Fibroblast of lung (primary cell): Measurements from ENCODE around the gene TMED5. TPM values are rescaled to one million over a fixed set of nuclear protein-coding genes. Genes with fewer than 3 reads are reported as not detected.
A peak's percentile ranks its signal among the peaks of the same experiment; 100 is the strongest.

Experiments used
- DNase-seq, 2 donors: peaks; one replicate each; pipeline versions ENCODE4 v3.0.0 to v3.0.0-alpha.2; 2010; ENCODE audit warnings: low read depth in 2 of 2
- H2AFZ ChIP-seq: 2 replicates; pipeline ENCODE4 v1.5.1; 2012; ENCODE audit warnings: low read length, control low read depth, inconsistent platforms
- H3K27ac ChIP-seq: 2 replicates; pipeline ENCODE4 v1.5.1; 2011; ENCODE audit warnings: low read length, control low read depth; ENCODE audit not compliant: insufficient read depth
- H3K27me3 ChIP-seq: 2 replicates; pipeline ENCODE4 v1.5.1; 2011; ENCODE audit warnings: mild to moderate bottlenecking, low read length; ENCODE audit not compliant: control insufficient read depth, insufficient read depth
- H3K36me3 ChIP-seq: 2 replicates; pipeline ENCODE4 v1.5.1; 2011; ENCODE audit warnings: low read length; ENCODE audit not compliant: control insufficient read depth, insufficient read depth
- H3K4me1 ChIP-seq: 2 replicates; pipeline ENCODE4 v1.5.1; 2011; ENCODE audit warnings: low read length; ENCODE audit not compliant: control insufficient read depth, insufficient read depth; ENCODE audit errors: extremely low read depth
- H3K4me2 ChIP-seq: 2 replicates; pipeline ENCODE4 v1.5.1; 2011; ENCODE audit warnings: low read length, control low read depth; ENCODE audit not compliant: insufficient read depth; ENCODE audit errors: extremely low read depth
- H3K4me3 ChIP-seq, 4 experiments: fragments of 200-600 bp in 1 of 4; sonication (generic) in 1 of 4; replicated peaks in 1 of 4; 2 replicates each; pipeline ENCODE4 v1.5.1; 2011 to 2016; ENCODE audit warnings: low read length in 4 of 4, low read depth in 3 of 4, mild to moderate bottlenecking in 3 of 4, control low read depth in 2 of 4, inconsistent platforms in 1 of 4, mixed read lengths in 1 of 4; ENCODE audit not compliant: insufficient read depth in 1 of 4; ENCODE audit errors: control extremely low read depth in 1 of 4
- H3K79me2 ChIP-seq: 2 replicates; pipeline ENCODE4 v1.5.1; 2012; ENCODE audit warnings: mild to moderate bottlenecking, low read length, inconsistent platforms; ENCODE audit not compliant: control insufficient read depth, insufficient read depth
- H3K9ac ChIP-seq: 2 replicates; pipeline ENCODE4 v1.5.1; 2011; ENCODE audit warnings: mild to moderate bottlenecking, low read length, control low read depth; ENCODE audit not compliant: insufficient read depth
- H3K9me3 ChIP-seq: 2 replicates; pipeline ENCODE4 v1.5.1; 2012; ENCODE audit warnings: low read depth, low read length; ENCODE audit not compliant: control insufficient read depth, insufficient read depth
- H4K20me1 ChIP-seq: 2 replicates; pipeline ENCODE4 v1.5.1; 2011; ENCODE audit warnings: low read length; ENCODE audit not compliant: control insufficient read depth, insufficient read depth; ENCODE audit errors: extremely low read depth
- CTCF ChIP-seq, 2 donors: IDR thresholded peaks in 1 of 2; conservative IDR thresholded peaks in 1 of 2; 1 replicate in 1 of 2; 2 replicates in 1 of 2; pipeline ENCODE4 v1.5.1; 2011 to 2012; ENCODE audit warnings: low read length in 2 of 2, control low read depth in 1 of 2, inconsistent platforms in 1 of 2, low read depth in 1 of 2, mild to moderate bottlenecking in 1 of 2
- EZH2 ChIP-seq: IDR thresholded peaks from 2 replicates; pipeline ENCODE4 v1.5.1; 2012; ENCODE audit warnings: low read length, control low read depth, mild to moderate bottlenecking; ENCODE audit errors: missing control alignments
- polyA plus RNA-seq, 2 donors: library from polyadenylated mRNA; depleted of rRNA in 1 of 2; stranded (reverse) in 1 of 2; unstranded in 1 of 2; fragments of >200 nt; gene quantifications; 2 replicates each; pipeline ENCODE4 v1.2.1, GENCODE V29; 2011 to 2012; ENCODE audit warnings: missing spikeins in 1 of 2
- total RNA-seq: library from RNA; depleted of rRNA; stranded (reverse); fragments of >200 nt; gene quantifications from 2 replicates; pipeline ENCODE4 v1.2.1, GENCODE V29; 2014

The TMED5 gene
- total and polyA plus RNA-seq, 2 donors (not counting 1 experiment from before 2014, with no cell fraction given): 56.0 to 82.6 TPM

GRCh38 chr1:93114391-93114790 is 65.8 kb downstream of the TMED5 start:
- H3K4me1 ChIP-seq: no peaks in the 10 kb centered on the region
- no peaks in the 10 kb centered on the region for H3K9me3 ChIP-seq
- H2AFZ ChIP-seq: no peak overlapping the region
- H3K27me3 ChIP-seq: no peaks in the 10 kb centered on the region
- no peaks in the 10 kb centered on the region for H3K36me3 ChIP-seq
- H3K4me3 ChIP-seq: no peak overlapping the region
- H3K4me2 ChIP-seq: no peak overlapping the region
- H3K79me2 ChIP-seq: peaks cover 12% of the 10 kb centered on the region
- TF ChIP-seq CTCF (conservative IDR thresholded peaks at IDR 0.05 in 1 of 2, IDR thresholded peaks at IDR 0.05 in 1 of 2; ENCODE audit: low read depth in 1 of 2, low read length in 2 of 2) (no peak), EZH2 (no peak)
- H4K20me1 ChIP-seq: no peaks in the 10 kb centered on the region
- no peak overlapping the region for H3K27ac ChIP-seq
- no peak overlapping the region for H3K9ac ChIP-seq
- peak; percentile 3 for DNase-seq

GRCh38 chr1:93113127-93113526 is 67.1 kb downstream of the TMED5 start:
- Histone ChIP-seq H3K9me3 (no peaks in the 10 kb centered on the region), H3K27me3 (no peaks in the 10 kb centered on the region), H3K4me3 (no peak overlapping the region), H2AFZ (no peak overlapping the region), H3K4me1 (no peaks in the 10 kb centered on the region), H3K79me2 (peaks cover 19% of the 10 kb centered on the region), H4K20me1 (no peaks in the 10 kb centered on the region), H3K9ac (no peak overlapping the region), H3K36me3 (no peaks in the 10 kb centered on the region), H3K4me2 (no peak overlapping the region), H3K27ac (no peak overlapping the region)
- TF ChIP-seq CTCF (conservative IDR thresholded peaks at IDR 0.05 in 1 of 2, IDR thresholded peaks at IDR 0.05 in 1 of 2; ENCODE audit: low read depth in 1 of 2, low read length in 2 of 2) (no peak), EZH2 (no peak)
- no peak for DNase-seq

- Histone ChIP-seq H3K27ac (no peak overlapping the region), H3K36me3 (no peaks in the 10 kb centered on the region), H3K4me1 (no peaks in the 10 kb centered on the region), H3K9me3 (no peaks in the 10 kb centered on the region), H3K4me2 (peak overlapping the region; percentile 52), H4K20me1 (no peaks in the 10 kb centered on the region), H3K9ac (no peak overlapping the region), H3K4me3 (no peak overlapping the region), H3K79me2 (peaks cover 22% of the 10 kb centered on the region), H3K27me3 (no peaks in the 10 kb centered on the region), H2AFZ (peak overlapping the region; percentile 42)
- TF ChIP-seq CTCF (conservative IDR thresholded peaks at IDR 0.05 in 1 of 2, IDR thresholded peaks at IDR 0.05 in 1 of 2; ENCODE audit: low read depth in 1 of 2, low read length in 2 of 2) (no peak), EZH2 (no peak)
- peak; percentile 15 for DNase-seq
Measured at GRCh38 chr1:93111561-93111960, 68.7 kb downstream of the TMED5 start.
